Endothelial cell of umbilical vein (primary cell): ENCODE measurements around the gene KRTAP13-3. TPM values are rescaled to one million over a fixed set of nuclear protein-coding genes. Genes with fewer than 3 reads are reported as not detected.

Experiments
- BruUV-seq: library from RNA; stranded (reverse); fragments of 400-500 nt; replicated peaks from 2 replicates; lab custom pipeline; 2021; lab: Mats Ljungman, UMichigan
- CTCF ChIA-PET: fragments of 300-600, 350-600 bp; sonication (Branson Sonifier 250); formaldehyde crosslinking; loops from one replicate; lab custom pipeline; 2021; ENCODE audit warnings: antibody characterized with exemption, inconsistent platforms; lab: Charles Lee
- POLR2A ChIA-PET: fragments of 300-600, 350-600 bp; sonication (Branson Sonifier 250); formaldehyde crosslinking; loops from one replicate; lab custom pipeline; 2021; ENCODE audit warnings: antibody characterized with exemption, inconsistent platforms; lab: Charles Lee
- DNase-seq: peaks from one replicate; pipeline ENCODE4 v3.0.0-alpha.2; 2011; ENCODE audit warnings: low read depth, low spot score
- FAIRE-seq: peaks from 2 replicates; lab custom pipeline; 2011; peaks lifted over from hg19 to GRCh38; lab: Jason Lieb, UNC
- H2AFZ ChIP-seq: 2 replicates; pipeline ENCODE4 v1.6.0; 2012; ENCODE audit warnings: low read depth, low read length, control low read depth, inconsistent platforms
- H3K27ac ChIP-seq: 2 replicates; pipeline ENCODE4 v1.5.1; 2011; ENCODE audit warnings: low read depth, mild to moderate bottlenecking, control low read depth, low read length, moderate library complexity; ENCODE audit not compliant: insufficient read depth
- H3K27me3 ChIP-seq, 2 experiments: 2 replicates each; pipeline versions ENCODE4 v1.6.0 to v1.6.1; 2011; ENCODE audit warnings: low read length in 2 of 2, mixed read lengths in 1 of 2; ENCODE audit not compliant: control insufficient read depth in 2 of 2, insufficient read depth in 2 of 2
- H3K36me3 ChIP-seq, 2 experiments: 2 replicates in 1 of 2; 3 replicates in 1 of 2; pipeline ENCODE4 v1.5.1; 2011; ENCODE audit warnings: low read length in 2 of 2, mild to moderate bottlenecking in 1 of 2, moderate library complexity in 1 of 2; ENCODE audit not compliant: control insufficient read depth in 2 of 2, insufficient read depth in 2 of 2; ENCODE audit errors: extremely low read depth in 1 of 2
- H3K4me1 ChIP-seq: 3 replicates; pipeline ENCODE4 v1.5.1; 2011; ENCODE audit warnings: mild to moderate bottlenecking, low read length; ENCODE audit not compliant: control insufficient read depth, insufficient read depth; ENCODE audit errors: extremely low read depth
- H3K4me2 ChIP-seq: 2 replicates; pipeline ENCODE4 v1.6.1; 2011; ENCODE audit warnings: low read length, control low read depth, mixed read lengths; ENCODE audit not compliant: insufficient read depth
- H3K4me3 ChIP-seq, 3 experiments: fragments of 200-600 bp in 1 of 3; sonication (generic), shearing (Covaris generic) in 1 of 3; replicated peaks in 1 of 3; 2 replicates each; pipeline ENCODE4 v1.5.1; 2011 to 2016; ENCODE audit warnings: control low read depth in 3 of 3, low read length in 3 of 3, mild to moderate bottlenecking in 2 of 3, inconsistent platforms in 1 of 3, low read depth in 1 of 3, moderate library complexity in 1 of 3; ENCODE audit not compliant: insufficient read depth in 1 of 3
- H3K79me2 ChIP-seq: 2 replicates; pipeline ENCODE4 v1.6.0; 2012; ENCODE audit warnings: low read length, inconsistent platforms; ENCODE audit not compliant: control insufficient read depth, insufficient read depth
- H3K9ac ChIP-seq: replicated peaks from 2 replicates; pipeline ENCODE3; 2011; ENCODE audit warnings: low read length, control low read depth; ENCODE audit not compliant: insufficient read depth; ENCODE audit errors: extremely low read depth
- H3K9me1 ChIP-seq: replicated peaks from 3 replicates; pipeline ENCODE4 v1.6.0; 2011; ENCODE audit warnings: mild to moderate bottlenecking, low read length; ENCODE audit not compliant: control insufficient read depth, insufficient read depth; ENCODE audit errors: extremely low read depth
- H3K9me3 ChIP-seq: replicated peaks from 2 replicates; pipeline ENCODE4 v1.5.1; 2012; ENCODE audit warnings: low read length, inconsistent platforms; ENCODE audit not compliant: control insufficient read depth, insufficient read depth
- H4K20me1 ChIP-seq: replicated peaks from 2 replicates; pipeline ENCODE3; 2011; ENCODE audit warnings: mild to moderate bottlenecking, low read length; ENCODE audit not compliant: control insufficient read depth, insufficient read depth; ENCODE audit errors: extremely low read depth
- CTCF ChIP-seq, 2 donors: IDR thresholded peaks; 1 replicate in 1 of 2; 2 replicates in 1 of 2; pipeline ENCODE4 v1.5.1; 2011; ENCODE audit warnings: low read length in 2 of 2, mild to moderate bottlenecking in 2 of 2, moderate library complexity in 2 of 2, control low read depth in 1 of 2, inconsistent platforms in 1 of 2, low read depth in 1 of 2; ENCODE audit not compliant: insufficient read depth in 1 of 2; ENCODE audit errors: extremely low read depth in 1 of 2
- EZH2 ChIP-seq: IDR thresholded peaks from 2 replicates; pipeline ENCODE4 v1.6.1; 2012; ENCODE audit warnings: borderline replicate concordance, low read depth, mild to moderate bottlenecking, moderate library complexity, low read length, inconsistent platforms; ENCODE audit not compliant: severe bottlenecking
- FOS ChIP-seq: IDR thresholded peaks from 2 replicates; pipeline ENCODE4 v1.6.1; 2011; ENCODE audit warnings: mild to moderate bottlenecking, low read length, moderate library complexity, borderline replicate concordance; ENCODE audit not compliant: insufficient read depth
- GATA2 ChIP-seq: IDR thresholded peaks from 2 replicates; pipeline ENCODE4 v1.7.0; 2011; ENCODE audit warnings: low read depth, mild to moderate bottlenecking, moderate library complexity, mixed read lengths, low read length; ENCODE audit not compliant: insufficient read length, insufficient read depth
- JUN ChIP-seq: IDR thresholded peaks from 2 replicates; pipeline ENCODE4 v1.6.1; 2011; ENCODE audit warnings: borderline replicate concordance, low read depth; ENCODE audit not compliant: insufficient read length, insufficient read depth
- MAX ChIP-seq: IDR thresholded peaks from 2 replicates; pipeline ENCODE4 v1.6.1; 2011; ENCODE audit not compliant: insufficient read depth, insufficient read length
- MYC ChIP-seq: IDR thresholded peaks from one replicate; pipeline ENCODE4 v1.6.1; 2011; ENCODE audit warnings: mild to moderate bottlenecking, low read depth, low read length
- POLR2A ChIP-seq: IDR thresholded peaks from 2 replicates; pipeline ENCODE4 v1.6.1; 2012; ENCODE audit warnings: low read depth, mild to moderate bottlenecking, control low read depth, low read length
- POLR2AphosphoS5 ChIP-seq: IDR thresholded peaks from 2 replicates; pipeline ENCODE4 v1.6.1; 2012; ENCODE audit warnings: low read depth, mild to moderate bottlenecking, control low read depth, low read length, moderate library complexity; ENCODE audit not compliant: insufficient read depth
- dilution Hi-C: fragments of 300-500 bp; cut with MboI; formaldehyde crosslinking; loops from one replicate; pipeline ENCODE4 v1.15.0; 2019; ENCODE audit warnings: low sequenced_read_pairs; ENCODE audit not compliant: extremely low pct_ligation_motif_present
- intact Hi-C: fragments of 100-400 bp; cut with micrococcal nuclease; formaldehyde crosslinking; loops from one replicate; pipeline ENCODE4 v1.10.0; 2022
- polyA plus RNA-seq, 4 experiments: library from polyadenylated mRNA; depleted of rRNA in 3 of 4; stranded (reverse) in 3 of 4; unstranded in 1 of 4; fragments of >200 nt; gene quantifications; 2 replicates each; pipeline versions ENCODE4 v1.2.1 to v1.2.3, GENCODE V29; 2011 to 2012; ENCODE audit warnings: missing spikeins in 1 of 4
- total RNA-seq: library from RNA; stranded (reverse); gene quantifications from 2 replicates; pipeline ENCODE4 v1.2.3, GENCODE V29; 2021

The KRTAP13-3 gene
- total and polyA plus RNA-seq, 2 donors (not counting 3 experiments of a cell fraction or from before 2014, with no cell fraction given) = not detected

- Histone ChIP-seq H3K4me1 (no peaks in the 10 kb centered on the region), H3K27me3 (no peaks in the 10 kb centered on the region), H3K9me3 (peaks cover 3% of the 10 kb centered on the region), H3K9ac (no peak overlapping the region), H3K36me3 (no peaks in the 10 kb centered on the region), H3K79me2 (no peaks in the 10 kb centered on the region), H3K27ac (no peak overlapping the region), H4K20me1 (no peaks in the 10 kb centered on the region), H3K9me1 (no peaks in the 10 kb centered on the region), H3K4me2 (no peak overlapping the region), H2AFZ (no peak overlapping the region), H3K4me3 (no peak overlapping the region)
- TF ChIP-seq GATA2 = no peak
- TF ChIP-seq MAX = no peak
- no peak for TF ChIP-seq JUN
- TF ChIP-seq MYC = no peak
- TF ChIP-seq FOS = no peak
- no peak for TF ChIP-seq EZH2
- TF ChIP-seq POLR2AphosphoS5 = no peak
- no peak for TF ChIP-seq POLR2A
- no peak for TF ChIP-seq CTCF (IDR thresholded peaks at IDR 0.05; ENCODE audit: extremely low read depth in 1 of 2, insufficient read depth in 1 of 2, low read depth in 1 of 2, low read length in 2 of 2)
- DNase-seq (no peak), FAIRE-seq (no peak)
- dilution Hi-C loops (no loop called here), intact Hi-C loops (no loop called here)
- CTCF ChIA-PET = interaction anchor here (0.9 kb wide), 1 partner anchor 33 kb away, joined by 3 read pairs; no protein-coding TSS in a partner anchor
- POLR2A ChIA-PET = no interaction called here
- BruUV-seq = no TSS peak
These were observed 17.5 kb upstream of the KRTAP13-3 start for GRCh38 chr21:30443226-30443625.
